GM21360 (cell line): ENCODE data around the gene MICU1.

Experiments
- ATAC-seq: cut with Tn5 transposase; IDR thresholded peaks from one replicate; pipeline ENCODE4 v1.9.1; 2021; ENCODE audit warnings: mild to moderate bottlenecking, moderate library complexity; ENCODE audit not compliant: unreplicated experiment

The MICU1 gene

DNA sequence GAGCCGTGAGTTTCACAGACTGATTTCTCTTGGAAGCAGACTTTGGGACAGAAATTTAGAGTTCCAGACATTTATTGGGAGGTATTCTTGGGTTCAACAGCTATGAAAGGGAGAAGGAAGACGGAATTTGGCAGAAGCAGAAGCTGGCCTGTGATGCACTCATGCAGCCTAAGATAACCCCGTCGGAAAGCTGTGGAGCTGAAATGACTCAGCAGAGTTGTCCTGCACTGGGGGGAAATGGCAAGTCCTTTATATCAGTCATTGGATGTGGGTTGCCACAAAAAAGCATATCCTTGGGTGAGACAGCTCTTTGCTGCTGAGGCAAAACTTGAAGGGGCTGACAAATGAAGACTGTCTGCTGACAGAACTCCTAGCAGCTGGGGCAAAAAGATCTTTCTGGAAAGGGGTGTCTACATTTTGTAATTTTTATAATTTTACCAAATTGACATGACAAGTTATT is 11.5 kb upstream of the MICU1 start:
- no peak for ATAC-seq

DNA sequence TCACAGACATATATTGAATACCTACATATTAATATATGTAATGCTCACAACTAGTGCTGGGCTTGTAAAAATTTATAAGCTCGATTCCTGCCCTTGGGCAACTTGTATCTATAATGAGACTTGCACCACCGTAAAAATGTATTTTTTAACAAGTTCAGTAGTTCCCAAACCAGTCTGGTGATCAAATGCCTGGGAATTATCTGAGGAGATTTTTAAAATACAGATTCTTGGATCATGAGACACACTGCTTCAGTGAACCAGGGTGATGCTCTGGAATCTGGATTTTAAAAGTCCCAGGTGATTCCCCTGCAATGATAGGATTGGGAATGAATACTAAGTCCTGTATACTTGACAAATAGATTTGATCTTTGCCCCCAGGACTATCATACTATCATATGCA is 4.3 kb upstream of the MICU1 start:
- ATAC-seq = no peak

DNA sequence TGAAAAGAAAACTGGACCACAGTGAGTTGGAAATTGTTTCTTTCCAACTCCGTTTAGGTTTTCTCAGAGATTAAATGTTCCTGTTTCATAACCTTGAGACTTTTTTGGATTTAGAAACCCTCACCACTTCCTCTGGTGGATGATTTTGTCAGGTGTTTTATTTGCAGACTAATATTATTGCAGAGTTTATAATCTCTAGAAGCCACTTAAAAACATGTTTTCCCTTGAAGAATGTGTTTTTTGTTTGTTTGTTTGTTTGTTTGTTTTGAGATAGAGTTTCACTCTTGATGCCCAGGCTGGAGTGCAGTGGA is 520 bp upstream of the MICU1 start:
- no peak for ATAC-seq

DNA sequence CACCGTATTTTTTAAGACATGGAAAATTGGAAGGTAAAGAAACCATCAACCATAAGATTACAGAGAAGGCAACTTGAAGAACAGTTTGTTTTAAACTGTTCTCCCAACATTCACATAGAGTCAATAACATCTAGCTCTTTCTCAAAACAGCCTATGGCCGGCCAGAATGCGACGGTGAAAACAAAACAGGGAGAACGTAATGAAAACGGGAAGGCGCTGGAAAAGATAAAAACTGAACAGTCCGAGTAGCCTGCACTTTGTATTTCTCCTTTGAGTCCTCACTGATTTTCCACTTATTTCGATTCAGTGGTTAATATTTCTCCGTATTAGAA is 637 bp downstream of the MICU1 start:
- no peak for ATAC-seq

DNA sequence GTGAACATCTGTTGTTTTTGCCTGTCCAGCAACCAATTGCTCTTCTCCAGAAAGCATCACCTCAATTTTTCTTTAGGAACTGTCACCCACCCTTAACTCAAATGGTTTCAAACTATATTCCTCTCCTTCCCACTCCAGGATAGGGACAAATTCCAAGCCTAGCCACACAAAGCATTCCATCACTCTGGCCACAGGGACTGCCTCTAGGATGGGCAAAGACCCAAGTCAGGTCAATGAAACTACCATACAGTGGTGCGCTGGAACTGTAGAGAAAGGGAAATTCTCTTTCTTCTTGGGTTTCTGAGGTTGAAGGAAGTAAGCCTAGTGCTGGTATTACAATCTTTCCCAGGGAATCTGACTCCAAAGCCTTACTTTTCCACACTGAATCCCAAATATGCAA is 3.6 kb downstream of the MICU1 start:
- ATAC-seq = no peak

DNA sequence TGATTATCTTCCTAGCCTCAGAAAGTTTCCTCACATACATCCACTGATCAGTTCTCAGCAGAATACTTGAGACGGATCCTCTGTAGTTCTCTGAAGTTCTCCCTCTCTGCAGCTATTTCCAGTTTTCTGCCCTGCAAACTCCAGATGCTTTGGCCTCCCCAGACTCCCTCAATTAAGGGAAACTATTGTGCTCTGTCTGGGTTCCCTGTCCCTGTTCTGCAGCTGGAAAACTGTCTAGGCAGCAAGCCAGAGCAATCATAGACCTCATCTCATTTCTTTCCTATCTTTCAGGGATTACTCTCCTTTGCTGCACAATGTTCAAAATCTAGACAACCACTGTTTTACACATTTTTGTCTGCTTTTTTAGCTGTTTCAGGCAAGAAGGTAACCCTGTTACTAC is 9.2 kb downstream of the MICU1 start:
- ATAC-seq = no peak

DNA sequence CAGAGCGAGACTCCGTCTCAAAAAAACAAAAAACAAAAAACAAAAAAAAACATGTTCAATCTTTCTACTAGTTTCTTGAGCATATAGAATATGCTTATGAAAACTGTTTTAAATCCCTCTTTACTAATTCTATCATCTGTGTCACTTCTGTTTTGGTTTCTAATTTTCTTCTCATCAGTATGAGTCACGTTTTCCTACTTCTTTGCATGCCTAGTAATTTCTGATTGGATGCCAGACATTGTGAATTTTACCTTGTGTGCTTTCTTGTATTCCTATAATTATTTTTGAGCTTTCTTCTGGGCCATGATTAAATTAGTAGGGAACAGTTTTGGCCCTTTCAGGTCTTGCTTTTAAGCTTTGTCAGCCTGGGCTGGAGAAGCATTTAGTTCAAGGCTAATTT is 9.9 kb downstream of the MICU1 start:
- no peak for ATAC-seq

DNA sequence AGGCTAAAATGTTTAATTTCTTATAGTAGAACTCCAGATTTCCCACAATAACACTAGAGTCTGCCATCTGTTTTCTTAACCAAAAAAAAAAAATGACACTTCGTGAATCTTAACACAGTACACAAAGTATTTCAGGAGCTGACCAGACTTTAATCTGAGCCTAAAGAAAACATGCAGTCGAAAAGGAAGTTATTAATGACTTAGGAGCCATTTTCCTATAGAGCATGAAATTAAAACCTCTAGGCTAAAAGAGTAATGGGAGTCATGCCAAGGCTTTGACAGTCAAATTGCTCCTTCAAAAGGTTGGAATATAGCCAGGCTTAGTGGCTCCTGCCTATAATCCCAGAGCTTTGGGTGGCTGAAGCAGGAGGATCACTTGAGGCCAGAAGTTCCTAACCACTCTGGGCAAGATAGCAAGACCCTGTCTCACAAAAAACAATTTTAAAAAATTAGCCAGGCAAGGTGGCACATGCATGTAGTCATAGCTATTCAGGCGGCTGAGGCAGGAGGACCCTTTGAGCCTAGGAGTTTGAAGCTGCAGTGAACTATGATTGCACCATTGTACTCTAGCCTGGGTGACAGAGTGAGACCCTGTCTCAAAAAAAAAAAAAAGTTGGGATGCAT is 13.6 kb downstream of the MICU1 start:
- ATAC-seq = no peak

DNA sequence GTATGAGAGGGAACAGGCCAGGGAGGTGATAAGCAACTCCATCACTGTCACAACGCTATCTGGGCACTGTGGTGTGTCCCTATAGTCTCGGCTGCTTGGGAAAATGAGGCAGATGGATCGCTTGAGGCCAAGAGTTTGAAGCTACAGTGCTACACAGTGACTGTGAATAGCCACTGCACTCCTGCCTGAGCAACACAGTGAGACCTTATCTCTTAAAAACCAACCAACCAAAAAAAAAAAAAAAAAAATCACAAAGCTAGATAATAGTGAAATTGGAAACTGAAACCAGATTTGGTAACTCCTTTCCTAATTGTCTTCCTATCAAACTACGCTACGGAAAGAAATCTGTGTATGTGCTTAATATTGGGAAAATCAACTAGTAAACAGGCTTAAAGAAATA is 14.1 kb downstream of the MICU1 start:
- no peak for ATAC-seq

DNA sequence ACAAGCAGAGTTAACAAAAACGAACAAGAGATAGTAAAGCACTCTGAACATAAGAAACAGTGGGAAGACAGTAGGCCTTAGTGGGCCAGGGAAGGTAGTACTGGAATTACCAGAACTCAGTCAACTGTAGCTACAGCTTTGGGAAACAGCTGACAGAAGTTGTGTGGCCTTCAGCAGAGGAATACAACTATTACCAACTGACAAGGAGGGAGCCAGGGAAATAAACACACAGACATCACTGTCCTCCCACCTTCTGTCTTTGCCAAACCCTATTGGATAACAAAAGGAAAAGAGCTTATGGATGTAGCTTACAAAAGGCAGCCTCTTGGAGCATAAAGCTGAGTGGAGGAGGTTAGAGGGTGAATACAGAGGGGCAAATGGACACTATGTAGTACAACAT is 15.4 kb downstream of the MICU1 start:
- ATAC-seq = no peak

DNA sequence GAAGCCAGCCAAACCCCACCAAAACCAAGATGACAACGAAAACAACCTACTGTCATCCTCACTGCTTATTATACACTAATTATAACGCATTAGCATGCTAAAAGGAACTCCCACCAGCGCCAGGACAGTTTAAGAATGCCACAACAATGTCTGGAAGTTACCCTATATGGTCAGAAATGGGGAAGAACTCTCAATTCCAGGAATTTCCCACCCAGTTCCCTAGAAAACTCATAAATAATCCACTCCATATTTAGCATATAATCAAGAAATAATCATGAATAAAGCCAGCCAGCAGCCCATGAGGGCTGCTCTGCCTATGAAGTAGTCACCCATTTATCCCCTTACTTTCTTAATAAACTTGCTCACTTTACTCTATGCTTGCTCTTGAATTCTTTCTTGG is 20.8 kb downstream of the MICU1 start:
- ATAC-seq = no peak

DNA sequence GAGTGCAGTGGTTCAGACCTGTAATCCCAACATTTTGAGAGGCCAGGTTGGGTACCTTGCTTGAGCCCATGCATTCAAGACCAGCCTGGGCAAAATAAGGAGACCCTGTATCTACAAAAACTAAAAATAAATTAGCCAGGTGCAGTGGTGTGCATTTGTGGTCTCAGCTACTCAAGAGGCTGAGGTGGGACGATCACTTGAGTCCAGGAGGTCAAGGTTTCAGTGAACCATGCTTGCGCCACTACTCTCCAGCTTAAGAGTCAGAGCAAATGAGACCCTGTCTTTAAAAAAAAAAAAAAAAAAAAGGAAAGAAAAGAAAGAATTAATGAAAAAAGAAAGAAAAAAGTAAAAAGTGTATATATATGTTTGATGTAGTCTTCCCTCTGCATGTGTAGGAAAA is 24.7 kb downstream of the MICU1 start:
- ATAC-seq = no peak

DNA sequence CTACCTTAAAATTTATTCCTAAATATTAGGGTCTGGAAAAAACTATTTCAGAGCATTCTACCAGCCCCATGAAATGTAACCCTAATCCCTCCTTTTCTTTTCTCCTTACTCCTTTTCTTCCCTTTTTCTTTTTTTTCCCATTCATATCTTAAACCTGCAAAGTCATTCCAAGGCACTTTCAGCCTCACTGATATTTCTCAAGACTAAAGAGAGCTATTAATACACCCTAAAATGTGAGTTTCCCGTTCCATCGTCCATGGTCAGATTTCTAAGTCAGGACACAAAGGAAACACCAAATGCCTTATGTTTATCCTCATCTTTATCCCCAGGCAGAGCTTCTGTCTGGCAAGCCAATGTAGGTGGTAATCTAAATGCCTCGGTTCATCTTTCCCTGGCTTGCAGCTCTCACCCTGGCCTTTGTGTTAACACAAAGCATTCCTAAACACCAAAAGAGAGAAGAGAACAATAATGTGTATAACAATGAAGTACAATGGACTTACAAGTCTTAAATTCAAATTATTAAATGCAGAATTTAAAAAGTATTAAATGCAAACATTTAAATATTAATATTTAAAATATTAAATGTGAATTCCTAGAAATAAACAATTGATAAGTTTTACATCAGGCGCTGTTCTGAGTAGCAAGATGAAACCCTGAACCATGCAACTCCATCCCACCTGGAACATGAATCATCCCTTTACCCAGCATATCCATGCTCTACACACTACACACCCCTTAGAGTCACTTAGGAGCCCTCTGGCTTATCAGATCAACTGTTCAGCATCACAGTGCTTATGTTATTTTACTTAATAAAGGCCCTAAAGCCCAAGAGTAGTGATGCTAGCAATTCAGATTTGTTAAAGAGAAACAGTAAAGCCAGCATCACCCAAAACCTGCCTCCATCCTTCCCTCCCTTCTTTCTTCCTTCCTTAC is 26.8 kb downstream of the MICU1 start:
- ATAC-seq = no peak

DNA sequence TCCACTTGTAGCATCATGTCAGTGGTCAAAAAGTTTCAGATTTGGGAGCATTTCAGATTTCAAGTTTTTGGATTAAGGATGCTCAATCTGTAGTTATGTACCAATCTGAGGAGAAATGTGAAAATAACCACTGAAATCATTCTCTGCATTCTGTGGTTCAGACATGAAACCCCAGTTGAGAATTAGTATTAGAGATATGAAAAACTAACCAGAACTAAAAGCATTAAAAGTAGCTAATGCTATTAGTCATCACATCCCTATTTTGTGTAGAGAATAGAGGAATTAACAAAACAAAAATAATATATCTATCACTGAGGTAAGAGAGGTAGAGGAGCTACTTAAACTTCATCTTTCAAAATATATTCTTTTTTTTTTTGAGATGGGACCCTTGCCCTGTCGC is 28.0 kb downstream of the MICU1 start:
- no peak for ATAC-seq

DNA sequence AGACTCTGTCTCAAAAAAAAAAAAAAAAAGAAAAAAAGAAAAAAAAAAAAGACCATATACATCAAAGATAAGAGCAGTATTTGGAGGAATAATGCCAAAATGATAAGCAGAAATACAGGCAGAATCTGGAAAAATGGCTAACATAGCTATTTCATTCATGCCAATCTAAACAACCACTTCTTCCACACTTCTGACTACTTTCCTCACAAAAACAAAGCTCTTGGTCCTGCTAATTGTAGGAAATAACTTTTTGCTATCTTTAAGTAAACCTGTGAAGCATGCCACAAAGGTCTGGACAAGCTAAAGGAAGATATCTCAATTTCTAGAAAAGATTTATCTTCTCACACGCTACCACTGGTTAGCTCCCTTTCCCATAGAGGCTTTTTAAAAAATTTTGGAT is 30.4 kb downstream of the MICU1 start:
- ATAC-seq = no peak

DNA sequence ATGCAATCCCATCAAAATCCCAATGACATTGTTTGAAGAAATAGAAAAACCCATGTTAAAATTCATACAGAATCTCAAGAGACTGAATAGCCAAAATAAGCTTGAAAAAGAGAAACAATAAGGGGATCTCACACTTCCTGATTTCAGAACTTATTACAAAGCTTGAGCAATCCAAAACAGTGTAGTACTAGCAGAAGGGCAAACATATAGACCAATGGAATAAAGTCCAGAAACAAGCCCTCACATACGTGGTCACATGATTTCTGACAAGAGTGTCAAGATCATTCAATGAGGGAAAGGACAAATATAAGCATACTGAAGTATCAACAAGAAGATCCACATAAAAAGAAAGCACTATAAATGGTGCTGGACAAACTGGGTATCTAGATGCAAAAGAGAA is 31.9 kb downstream of the MICU1 start:
- no peak for ATAC-seq

DNA sequence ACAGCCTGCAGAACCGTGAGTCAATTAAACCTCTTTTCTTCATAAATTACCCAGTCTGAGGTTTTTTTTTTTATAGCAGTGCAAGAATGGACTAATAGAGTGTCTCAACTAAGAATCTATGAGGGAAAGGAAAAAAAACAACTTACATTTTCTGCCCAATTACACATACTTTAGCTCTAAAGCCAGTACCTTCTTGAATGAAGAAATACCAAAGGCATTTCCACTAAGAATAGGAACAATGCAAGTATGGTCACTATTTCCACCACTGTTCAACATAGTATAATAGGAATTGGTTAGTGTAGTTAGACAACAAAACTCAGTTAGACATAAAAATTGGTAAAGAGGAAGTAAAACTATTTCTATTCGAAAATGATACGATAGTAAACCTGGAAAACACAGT is 37.6 kb downstream of the MICU1 start:
- ATAC-seq = no peak

DNA sequence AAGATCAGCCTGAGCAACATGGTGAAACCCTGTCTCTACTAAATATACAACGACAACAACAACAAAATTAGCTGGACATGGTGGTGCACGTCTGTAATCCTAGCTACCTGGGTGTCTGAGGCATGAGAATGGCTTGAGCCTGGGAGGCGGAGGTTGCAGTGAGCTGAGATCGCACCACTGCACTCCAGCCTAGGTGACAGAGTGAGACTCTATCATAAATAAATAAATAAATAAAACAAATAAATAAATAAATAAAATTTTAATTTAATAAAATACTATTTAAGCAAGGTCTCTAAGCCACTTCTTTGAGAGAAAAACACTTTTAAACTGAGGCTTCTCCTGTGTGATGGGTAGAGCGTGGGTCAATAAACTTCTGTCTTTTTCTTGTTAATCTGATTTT is 38.3 kb downstream of the MICU1 start:
- no peak for ATAC-seq

DNA sequence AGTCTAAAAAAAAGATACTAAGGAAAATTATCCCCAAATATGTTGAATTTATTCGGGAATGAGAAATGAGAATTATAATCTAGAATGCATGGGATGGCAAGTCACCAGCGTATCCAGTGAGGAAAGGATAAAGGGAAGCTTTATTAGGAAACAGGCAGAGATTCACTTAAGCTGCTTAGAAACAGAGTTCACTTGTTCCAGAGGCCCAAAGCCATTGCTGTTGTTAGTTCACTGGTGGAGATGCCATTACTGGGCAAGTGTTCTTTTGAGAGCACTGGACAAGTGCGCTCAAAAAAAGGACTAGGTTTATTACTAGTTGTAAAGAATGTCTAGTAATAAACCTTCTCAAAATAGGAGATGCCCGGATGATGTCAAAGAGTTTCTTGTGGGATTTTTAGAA is 51.2 kb downstream of the MICU1 start:
- ATAC-seq = no peak

DNA sequence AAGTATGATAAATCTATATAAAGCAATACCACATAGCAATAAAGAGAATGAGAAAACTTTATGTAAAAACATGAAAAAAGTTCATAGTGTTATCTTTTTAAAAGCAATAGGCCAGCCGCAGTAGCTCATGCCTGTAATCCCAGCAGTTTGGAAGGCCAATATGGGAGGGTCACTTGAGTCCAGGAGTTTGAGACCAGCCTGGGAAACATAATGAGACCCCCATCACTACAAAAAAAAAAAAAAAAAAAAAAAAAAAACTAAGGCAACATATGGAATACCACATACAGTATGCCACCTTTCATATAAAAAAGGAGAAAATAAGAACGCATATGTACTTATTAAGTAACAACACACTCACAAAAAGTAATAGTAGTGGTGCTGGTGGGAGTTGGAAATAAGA is 52.8 kb downstream of the MICU1 start:
- no peak for ATAC-seq

DNA sequence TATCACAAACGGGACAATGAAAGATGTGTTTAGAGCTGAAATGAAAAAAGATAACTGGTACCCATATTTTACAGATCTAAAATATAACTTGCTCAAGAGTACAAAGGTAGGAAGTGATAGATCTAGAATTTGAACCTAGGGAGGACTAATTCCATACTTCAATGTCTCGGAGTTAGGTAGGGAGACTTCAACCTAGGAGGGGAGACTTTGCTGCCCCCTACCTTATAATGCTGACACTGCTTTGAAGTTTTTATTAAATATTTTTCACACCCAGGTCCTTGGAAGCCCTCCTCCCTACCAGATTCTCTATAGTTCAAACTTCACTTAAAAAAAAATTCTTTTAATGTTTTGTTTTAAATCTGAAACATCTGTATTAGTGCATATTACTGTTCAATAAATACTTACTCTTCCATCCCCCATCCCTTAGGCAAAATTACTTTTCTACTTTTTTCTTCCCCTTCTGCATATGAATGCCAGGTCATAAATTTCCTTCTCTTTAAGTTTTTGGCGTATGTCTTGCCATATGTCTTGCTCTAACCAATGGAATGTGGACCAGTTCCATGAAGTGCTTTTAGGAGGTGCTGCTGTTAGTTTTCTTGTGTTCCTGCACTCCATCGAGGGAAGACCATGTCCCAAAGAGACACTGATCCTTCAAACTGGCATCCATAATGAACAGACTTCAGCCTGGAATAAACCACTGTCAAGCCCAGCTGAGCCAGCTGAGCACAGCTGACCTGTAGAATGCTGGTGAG is 57.8 kb downstream of the MICU1 start:
- no peak for ATAC-seq

DNA sequence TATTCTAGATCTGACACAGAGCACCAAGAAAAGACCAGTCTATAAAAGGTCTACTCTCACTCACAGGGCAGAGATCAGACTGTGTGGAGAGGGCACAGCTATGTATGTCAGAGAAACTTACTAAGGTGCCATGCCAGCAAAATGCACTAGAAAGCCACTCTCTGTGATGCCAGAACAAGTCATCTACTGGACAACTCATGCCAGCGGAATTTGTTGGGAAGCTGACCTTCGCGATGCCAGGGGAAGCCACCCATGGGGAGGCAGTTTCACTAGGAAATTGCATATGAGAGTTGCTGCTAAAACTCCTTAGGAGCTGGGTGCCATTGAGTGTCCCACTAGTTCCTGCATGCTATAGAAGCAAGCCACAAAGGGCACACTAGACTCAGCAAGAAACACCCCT is 58.5 kb downstream of the MICU1 start:
- ATAC-seq = no peak
